Dendritic cell treated with granulocyte-macrophage colony-stimulating factor and Interleukin-4, amounts not matched to agents 40 ng/mL and 50 ng/mL, for 4 days (primary cell): Measurements from ENCODE around the gene ACTN1.

Source experiments
- H3K27ac Mint-ChIP-seq: one replicate; pipeline ENCODE4 v1.8.0; 2022; ENCODE audit warnings: mild to moderate bottlenecking, mixed read lengths
- H3K27me3 Mint-ChIP-seq: one replicate; pipeline ENCODE4 v1.8.0; 2022; ENCODE audit warnings: mild to moderate bottlenecking, mixed read lengths
- H3K36me3 Mint-ChIP-seq: one replicate; pipeline ENCODE4 v1.8.0; 2022; ENCODE audit warnings: low read depth, mixed read lengths
- H3K4me1 Mint-ChIP-seq: one replicate; pipeline ENCODE4 v1.8.0; 2022; ENCODE audit warnings: low read depth, mixed read lengths
- H3K4me3 Mint-ChIP-seq: one replicate; pipeline ENCODE4 v1.8.0; 2022; ENCODE audit warnings: mild to moderate bottlenecking, moderate library complexity, mixed read lengths
- H3K9me3 Mint-ChIP-seq: one replicate; pipeline ENCODE4 v1.8.0; 2022; ENCODE audit warnings: mixed read lengths
- intact Hi-C: fragments of 100-400 bp; cut with micrococcal nuclease; formaldehyde crosslinking; loops from one replicate; pipeline ENCODE4 v1.15.0; 2022

The ACTN1 gene

GRCh38 chr14:68908803-68909202, 70.3 kb downstream of the ACTN1 start:
- Mint-ChIP-seq H3K9me3 (no peaks in the 10 kb centered on the region), H3K4me3 (no peak overlapping the region), H3K27me3 (no peaks in the 10 kb centered on the region), H3K27ac (no peak overlapping the region), H3K4me1 (peaks cover 24% of the 10 kb centered on the region), H3K36me3 (peaks cover 90% of the 10 kb centered on the region)
- intact Hi-C loops: no loop called here

- peaks cover 96% of the 10 kb centered on the region for H3K36me3 Mint-ChIP-seq
- no peaks in the 10 kb centered on the region for H3K9me3 Mint-ChIP-seq
- H3K27ac Mint-ChIP-seq: no peak overlapping the region
- no peaks in the 10 kb centered on the region for H3K27me3 Mint-ChIP-seq
- H3K4me3 Mint-ChIP-seq: no peak overlapping the region
- intact Hi-C loops: no loop called here
- peaks cover 18% of the 10 kb centered on the region for H3K4me1 Mint-ChIP-seq
Measured at GRCh38 chr14:68908201-68908600, 70.9 kb downstream of the ACTN1 start.

- H3K4me3 Mint-ChIP-seq: no peak overlapping the region
- no peaks in the 10 kb centered on the region for H3K9me3 Mint-ChIP-seq
- H3K4me1 Mint-ChIP-seq: peaks cover 4% of the 10 kb centered on the region
- intact Hi-C loops: no loop called here
- peaks cover 99% of the 10 kb centered on the region for H3K36me3 Mint-ChIP-seq
- no peak overlapping the region for H3K27ac Mint-ChIP-seq
- H3K27me3 Mint-ChIP-seq: no peaks in the 10 kb centered on the region
Measured at GRCh38 chr14:68906439-68906838, 72.7 kb downstream of the ACTN1 start.

- Mint-ChIP-seq H3K27me3 (no peaks in the 10 kb centered on the region), H3K9me3 (no peaks in the 10 kb centered on the region), H3K36me3 (peaks cover 99% of the 10 kb centered on the region), H3K4me3 (no peak overlapping the region), H3K4me1 (peaks cover 8% of the 10 kb centered on the region), H3K27ac (no peak overlapping the region)
- intact Hi-C loops: no loop called here
Measured at GRCh38 chr14:68905107-68905895, 73.8 kb downstream of the ACTN1 start.

GRCh38 chr14:68902357-68902756, 76.7 kb downstream of the ACTN1 start:
- Mint-ChIP-seq H3K36me3 (peaks cover 99% of the 10 kb centered on the region), H3K9me3 (no peaks in the 10 kb centered on the region), H3K27ac (no peak overlapping the region), H3K27me3 (no peaks in the 10 kb centered on the region), H3K4me1 (peaks cover 37% of the 10 kb centered on the region), H3K4me3 (no peak overlapping the region)
- intact Hi-C loops: no loop called here

GRCh38 chr14:68899033-68899603, 80.0 kb downstream of the ACTN1 start:
- peaks cover 98% of the 10 kb centered on the region for H3K36me3 Mint-ChIP-seq
- H3K4me3 Mint-ChIP-seq: no peak overlapping the region
- no peaks in the 10 kb centered on the region for H3K27me3 Mint-ChIP-seq
- H3K9me3 Mint-ChIP-seq: no peaks in the 10 kb centered on the region
- H3K4me1 Mint-ChIP-seq: peaks cover 37% of the 10 kb centered on the region
- intact Hi-C loops: no loop called here
- H3K27ac Mint-ChIP-seq: peak overlapping the region; percentile 4

GRCh38 chr14:68898248-68899032, 80.7 kb downstream of the ACTN1 start:
- Mint-ChIP-seq H3K36me3 (peaks cover 98% of the 10 kb centered on the region), H3K9me3 (no peaks in the 10 kb centered on the region), H3K27me3 (no peaks in the 10 kb centered on the region), H3K4me3 (no peak overlapping the region), H3K27ac (peak overlapping the region; percentile 36), H3K4me1 (peaks cover 37% of the 10 kb centered on the region)
- intact Hi-C loops: no loop called here

- Mint-ChIP-seq H3K4me3 (no peak overlapping the region), H3K27me3 (no peaks in the 10 kb centered on the region), H3K36me3 (peaks cover 98% of the 10 kb centered on the region), H3K27ac (peak overlapping the region; percentile 36), H3K4me1 (peaks cover 37% of the 10 kb centered on the region), H3K9me3 (no peaks in the 10 kb centered on the region)
- intact Hi-C loops: no loop called here
Measured at GRCh38 chr14:68897559-68898155, 81.4 kb downstream of the ACTN1 start.

- Mint-ChIP-seq H3K27me3 (no peaks in the 10 kb centered on the region), H3K9me3 (no peaks in the 10 kb centered on the region), H3K36me3 (peaks cover 98% of the 10 kb centered on the region), H3K4me1 (peaks cover 37% of the 10 kb centered on the region), H3K4me3 (no peak overlapping the region), H3K27ac (no peak overlapping the region)
- intact Hi-C loops: no loop called here
Measured at GRCh38 chr14:68896132-68896531, 83.0 kb downstream of the ACTN1 start.

- intact Hi-C loops: no loop called here
- Mint-ChIP-seq H3K27me3 (no peaks in the 10 kb centered on the region), H3K9me3 (no peaks in the 10 kb centered on the region), H3K4me3 (no peak overlapping the region), H3K27ac (peak overlapping the region; percentile 26), H3K4me1 (peaks cover 27% of the 10 kb centered on the region), H3K36me3 (peaks cover 98% of the 10 kb centered on the region)
Measured at GRCh38 chr14:68894802-68895703, 84.0 kb downstream of the ACTN1 start.

GRCh38 chr14:68894123-68894522, 85.0 kb downstream of the ACTN1 start:
- H3K4me3 Mint-ChIP-seq: no peak overlapping the region
- no peaks in the 10 kb centered on the region for H3K27me3 Mint-ChIP-seq
- H3K9me3 Mint-ChIP-seq: no peaks in the 10 kb centered on the region
- intact Hi-C loops: no loop called here
- peaks cover 98% of the 10 kb centered on the region for H3K36me3 Mint-ChIP-seq
- H3K4me1 Mint-ChIP-seq: peaks cover 18% of the 10 kb centered on the region
- no peak overlapping the region for H3K27ac Mint-ChIP-seq

GRCh38 chr14:68893566-68893965, 85.5 kb downstream of the ACTN1 start:
- peaks cover 12% of the 10 kb centered on the region for H3K4me1 Mint-ChIP-seq
- intact Hi-C loops: no loop called here
- H3K36me3 Mint-ChIP-seq: peaks cover 98% of the 10 kb centered on the region

GRCh38 chr14:68892961-68893360, 86.1 kb downstream of the ACTN1 start:
- intact Hi-C loops: no loop called here
- no peaks in the 10 kb centered on the region for H3K27me3 Mint-ChIP-seq
- H3K36me3 Mint-ChIP-seq: peaks cover 98% of the 10 kb centered on the region
- no peak overlapping the region for H3K4me3 Mint-ChIP-seq
- peaks cover 6% of the 10 kb centered on the region for H3K4me1 Mint-ChIP-seq
- H3K27ac Mint-ChIP-seq: no peak overlapping the region
- H3K9me3 Mint-ChIP-seq: no peaks in the 10 kb centered on the region

More at GRCh38 chr14:68893566-68893965, 85.5 kb downstream of the ACTN1 start:
- H3K27me3 Mint-ChIP-seq: no peaks in the 10 kb centered on the region
- H3K27ac Mint-ChIP-seq: no peak overlapping the region
- no peaks in the 10 kb centered on the region for H3K9me3 Mint-ChIP-seq
- H3K4me3 Mint-ChIP-seq: no peak overlapping the region
